ENCODE measurements around the gene PRPSAP2.

The PRPSAP2 gene

GRCh38 chr17:18963126-18964017 lies 105.4 kb downstream of the PRPSAP2 start:
- no peak for DNase-seq

GRCh38 chr17:18964018-18964351 lies 106.1 kb downstream of the PRPSAP2 start:
- no peak for DNase-seq

- no peak for DNase-seq
Measured at GRCh38 chr17:18964550-18964949, 106.6 kb downstream of the PRPSAP2 start.

- DNase-seq: no peak
Measured at GRCh38 chr17:18965530-18966236, 107.8 kb downstream of the PRPSAP2 start.

- no peak for DNase-seq
Measured at GRCh38 chr17:18966831-18967624, 109.1 kb downstream of the PRPSAP2 start.

- DNase-seq: no peak
Measured at GRCh38 chr17:18967916-18968315, 110.0 kb downstream of the PRPSAP2 start.

GRCh38 chr17:18968345-18968744 lies 110.4 kb downstream of the PRPSAP2 start:
- no peak for DNase-seq

- DNase-seq: no peak
Measured at GRCh38 chr17:18968945-18969887, 111.3 kb downstream of the PRPSAP2 start.

- no peak for DNase-seq
Measured at GRCh38 chr17:18970582-18971480, 112.9 kb downstream of the PRPSAP2 start.

- no peak for DNase-seq
Measured at GRCh38 chr17:18971801-18972200, 113.9 kb downstream of the PRPSAP2 start.

GRCh38 chr17:18974407-18975149 lies 116.6 kb downstream of the PRPSAP2 start:
- no peak for DNase-seq

- no peak for DNase-seq
Measured at GRCh38 chr17:18975597-18975996, 117.7 kb downstream of the PRPSAP2 start.

GRCh38 chr17:18976201-18976600 lies 118.3 kb downstream of the PRPSAP2 start:
- no peak for DNase-seq

- no peak for DNase-seq
Measured at GRCh38 chr17:18977021-18977420, 119.1 kb downstream of the PRPSAP2 start.

- no peak for DNase-seq
Measured at GRCh38 chr17:18977646-18978045, 119.7 kb downstream of the PRPSAP2 start.

GRCh38 chr17:18978050-18978449 lies 120.1 kb downstream of the PRPSAP2 start:
- no peak for DNase-seq

- no peak for DNase-seq
Measured at GRCh38 chr17:18978655-18979054, 120.7 kb downstream of the PRPSAP2 start.

All from SHP77 treated with DMSO at 0.1 percent for 48 hours (cell line).